GM12878 (cell line): ENCODE measurements around the gene ATP2A3. TPM values are rescaled to one million over a fixed set of nuclear protein-coding genes. Genes with fewer than 3 reads are reported as not detected.

Experiments used
- ATAC-seq: fragments of 200-7000 bp; cut with Tn5 transposase; 3 replicates; pipeline ENCODE4 v1.9.1; 2020; ENCODE audit warnings: mild to moderate bottlenecking, moderate library complexity
- BruUV-seq: library from RNA; stranded (reverse); fragments of 400-500 nt; replicated peaks from 2 replicates; lab custom pipeline; 2021; lab: Mats Ljungman, UMichigan
- CTCF ChIA-PET: fragments of 300-600 bp; sonication (Branson Sonifier 250); formaldehyde crosslinking; extraction: SDS; loops from one replicate; lab custom pipeline; 2021; ENCODE audit warnings: inconsistent platforms; lab: Yijun Ruan, JAX
- POLR2A ChIA-PET: fragments of 350-600 bp; formaldehyde crosslinking; extraction: SDS; loops from one replicate; lab custom pipeline; 2021; ENCODE audit warnings: inconsistent platforms; lab: Charles Lee
- RAD21 ChIA-PET: fragments of 300-600 bp; sonication (Branson Sonifier 250); formaldehyde crosslinking; loops from one replicate; lab custom pipeline; 2023; ENCODE audit warnings: antibody characterized with exemption; ENCODE audit not compliant: unreplicated experiment; lab: Charles Lee
- SMC1A ChIA-PET: fragments of 300-600 bp; sonication (Branson Sonifier 250); formaldehyde crosslinking; loops from one replicate; lab custom pipeline; 2023; ENCODE audit not compliant: unreplicated experiment, uncharacterized antibody; lab: Charles Lee
- DNase-seq: peaks from one replicate; pipeline ENCODE4 v3.0.0-alpha.2; 2011; ENCODE audit warnings: low read depth, low spot score
- FAIRE-seq: peaks from 3 replicates; lab custom pipeline; 2011; peaks lifted over from hg19 to GRCh38; lab: Jason Lieb, UNC
- H2AFZ ChIP-seq: 2 replicates; pipeline ENCODE4 v1.6.0; 2011; ENCODE audit warnings: low read depth, low read length, control low read depth; ENCODE audit not compliant: control insufficient read depth
- H3K27ac ChIP-seq: 2 replicates; pipeline ENCODE4 v1.5.1; 2011; ENCODE audit warnings: control low read depth; ENCODE audit not compliant: control insufficient read depth, insufficient read depth
- H3K27me3 ChIP-seq, 2 experiments: replicated peaks in 1 of 2; 2 replicates each; pipeline versions ENCODE4 v1.6.0 to v1.6.1; 2011; ENCODE audit warnings: low read length in 1 of 2; ENCODE audit not compliant: control insufficient read depth in 2 of 2, insufficient read depth in 2 of 2
- H3K36me3 ChIP-seq, 2 experiments: 2 replicates each; pipeline ENCODE4 v1.5.1; 2011; ENCODE audit warnings: low read length in 1 of 2; ENCODE audit not compliant: control insufficient read depth in 2 of 2, insufficient read depth in 2 of 2
- H3K4me1 ChIP-seq: 2 replicates; pipeline ENCODE4 v1.6.1; 2011; ENCODE audit warnings: mild to moderate bottlenecking, low read length, moderate library complexity, mixed read lengths; ENCODE audit not compliant: control insufficient read depth, insufficient read depth
- H3K4me2 ChIP-seq: 2 replicates; pipeline ENCODE4 v1.6.0; 2011; ENCODE audit warnings: control low read depth; ENCODE audit not compliant: control insufficient read depth, insufficient read depth
- H3K4me3 ChIP-seq: fragments of 200-600 bp; sonication (generic); 2 replicates; pipeline ENCODE4 v1.5.1; 2016
- H3K79me2 ChIP-seq: 2 replicates; pipeline ENCODE4 v1.6.0; 2011; ENCODE audit warnings: low read length; ENCODE audit not compliant: control insufficient read depth, insufficient read depth
- H3K9ac ChIP-seq: 2 replicates; pipeline ENCODE4 v1.8.0; 2011; ENCODE audit warnings: low read length, control low read depth, mixed read lengths; ENCODE audit not compliant: control insufficient read depth, insufficient read depth
- H3K9me3 ChIP-seq: replicated peaks from 3 replicates; pipeline ENCODE4 v1.5.1; 2011; ENCODE audit warnings: mild to moderate bottlenecking, low read length; ENCODE audit not compliant: control insufficient read depth, insufficient read depth
- H4K20me1 ChIP-seq: 2 replicates; pipeline ENCODE4 v1.6.0; 2011; ENCODE audit not compliant: control insufficient read depth, insufficient read depth
- ETV6 ChIP-seq, 2 experiments: fragments of 450-650 bp in 1 of 2; IDR thresholded peaks in 1 of 2; conservative IDR thresholded peaks in 1 of 2; 2 replicates each; pipeline ENCODE4 v1.6.1; 2014; ENCODE audit warnings: antibody characterized with exemption in 1 of 2, borderline replicate concordance in 1 of 2, low read depth in 1 of 2, mild to moderate bottlenecking in 1 of 2, moderate library complexity in 1 of 2
- HDGF ChIP-seq: fragments of 450-650 bp; IDR thresholded peaks from 2 replicates; pipeline ENCODE4 v1.6.1; 2016; ENCODE audit warnings: antibody characterized with exemption
- MLLT1 ChIP-seq: fragments of 450-650 bp; IDR thresholded peaks from 2 replicates; pipeline ENCODE4 v1.6.1; 2016; ENCODE audit warnings: mild to moderate bottlenecking
- PRDM15 ChIP-seq: fragments of 450-650 bp; formaldehyde crosslinking; IDR thresholded peaks from 2 replicates; pipeline ENCODE4 v1.4.0; 2020; ENCODE audit warnings: mild to moderate bottlenecking, moderate library complexity
- USF1 ChIP-seq: IDR thresholded peaks from 2 replicates; pipeline ENCODE4 v1.6.1; 2011; ENCODE audit warnings: borderline replicate concordance, low read depth, mild to moderate bottlenecking, moderate library complexity, mixed read lengths, low read length; ENCODE audit not compliant: insufficient read depth; ENCODE audit errors: extremely low read length
- WGBS: methylation state at CpG from one replicate; pipeline ENCODE4 v1.1.6; 2016; ENCODE audit warnings: low lambda C conversion rate; ENCODE audit not compliant: insufficient replicate concordance, insufficient coverage; ENCODE audit errors: missing lambda C conversion rate; 5-methylcytosine and 5-hydroxymethylcytosine counted together
- in situ Hi-C: fragments of 300-500 bp; cut with MboI; formaldehyde crosslinking; loops from 9 replicates; pipeline ENCODE4 v1.14.3; 2018; ENCODE audit warnings: mixed read lengths
- intact Hi-C: fragments of 100-400 bp; cut with micrococcal nuclease; formaldehyde crosslinking; loops from one replicate; pipeline ENCODE4 v1.14.2; 2022; ENCODE audit not compliant: unreplicated experiment
- polyA plus RNA-seq, 11 experiments: library from polyadenylated mRNA; depleted of rRNA in 4 of 11; unstranded in 6 of 11; stranded (reverse) in 5 of 11; fragments of >200 nt; fragmentation: Nextera tagmentation in 4 of 11; fragmentation: Illumina TruSeq in 1 of 11; extraction: Ambion mirVana in 4 of 11; extraction: Trizol in 1 of 11; gene quantifications; 1 replicate in 1 of 11; 2 replicates in 10 of 11; pipeline versions ENCODE4 v1.2.1 to v1.2.3, GENCODE V29; 2011 to 2016; ENCODE audit warnings: inconsistent platforms in 2 of 11, missing spikeins in 2 of 11, low read depth in 1 of 11
- total RNA-seq, 4 experiments: library from RNA; depleted of rRNA in 3 of 4; stranded (reverse); fragments of >200 nt in 3 of 4; fragmentation: Illumina TruSeq in 1 of 4; extraction: Trizol in 1 of 4; gene quantifications; 2 replicates each; pipeline versions ENCODE4 v1.2.1 to v1.2.3, GENCODE V29; 2013 to 2021

Gene ATP2A3
- total and polyA plus RNA-seq, 10 of the 15 experiments (the other 5 are each of a cell fraction or from before 2014, with no cell fraction given): 1.0 to 99.2 (median 37.9) TPM

GRCh38 chr17:3887394-3887793, 76.8 kb downstream of the ATP2A3 start:
- Histone ChIP-seq H3K9me3 (no peaks in the 10 kb centered on the region), H3K79me2 (no peaks in the 10 kb centered on the region), H3K4me1 (no peaks in the 10 kb centered on the region; the same call in 1 of the 2 replicates), H3K27ac (no peak overlapping the region), H3K4me3 (no peak overlapping the region), H3K4me2 (no peak overlapping the region), H3K27me3 (peaks cover 0 to 2% of the 10 kb centered on the region in 2 experiments; a peak in 1 of 4 replicates), H2AFZ (no peak overlapping the region), H3K9ac (no peak overlapping the region), H4K20me1 (no peaks in the 10 kb centered on the region), H3K36me3 (no peaks in the 10 kb centered on the region)
- ChIA-PET CTCF (no interaction called here), POLR2A (interaction anchor here (0.6 kb wide), 1 partner anchor 33 kb away, joined by 6 read pairs; no protein-coding TSS in a partner anchor), RAD21 (no interaction called here), SMC1A (interaction anchor here (0.7 kb wide), 1 partner anchor 85 kb away, joined by 3 read pairs; no protein-coding TSS in a partner anchor)
- intact Hi-C loops: no loop called here
- no peak for FAIRE-seq
- TF ChIP-seq USF1 (no peak), HDGF (peak; percentile 28; the same call in 1 of the 2 replicates)
- WGBS: 0% methylated on average over 1 of the region's 2 CpGs
- DNase-seq: no peak
- in situ Hi-C loops: no loop called here
- no TSS peak for BruUV-seq
- ATAC-seq: no peak

GRCh38 chr17:3886776-3887175, 77.5 kb downstream of the ATP2A3 start:
- ChIA-PET POLR2A (no interaction called here), SMC1A (no interaction called here), CTCF (no interaction called here), RAD21 (no interaction called here)
- H3K27me3 ChIP-seq: peaks cover 0 to 2% of the 10 kb centered on the region in 2 experiments; a peak in 1 of 4 replicates
- H3K36me3 ChIP-seq: no peaks in the 10 kb centered on the region
- no peak overlapping the region for H3K9ac ChIP-seq
- no peak overlapping the region for H2AFZ ChIP-seq
- FAIRE-seq (no peak), ATAC-seq (no peak), DNase-seq (no peak)
- in situ Hi-C loops (no loop called here), intact Hi-C loops (no loop called here)
- no peak overlapping the region for H3K27ac ChIP-seq
- no peaks in the 10 kb centered on the region for H4K20me1 ChIP-seq
- H3K9me3 ChIP-seq: no peaks in the 10 kb centered on the region
- TF ChIP-seq PRDM15 (CRISPR knock-in tag) (no peak), ETV6 (conservative IDR thresholded peaks at IDR 0.05 in 1 of 2, IDR thresholded peaks at IDR 0.05 in 1 of 2; ENCODE audit: borderline replicate concordance in 1 of 2, low read depth in 1 of 2) (0 out of 4 replicates have a peak, but pooled peaks of 1 of the 2 experiments have one; percentile 12), MLLT1 (no peak)
- no peak overlapping the region for H3K4me3 ChIP-seq
- no TSS peak for BruUV-seq
- H3K4me2 ChIP-seq: no peak overlapping the region
- H3K4me1 ChIP-seq: no peaks in the 10 kb centered on the region; the same call in 1 of the 2 replicates
- 61% methylated on average over 10 of the region's 10 CpGs for WGBS
- no peaks in the 10 kb centered on the region for H3K79me2 ChIP-seq
